ENCODE data around the gene PELI2. TPM values are rescaled to one million over a fixed set of nuclear protein-coding genes. Genes with fewer than 3 reads are reported as not detected.

PELI2 gene
- total RNA-seq, 1 experiment from 2014 or later, result 23.5 TPM

DNA sequence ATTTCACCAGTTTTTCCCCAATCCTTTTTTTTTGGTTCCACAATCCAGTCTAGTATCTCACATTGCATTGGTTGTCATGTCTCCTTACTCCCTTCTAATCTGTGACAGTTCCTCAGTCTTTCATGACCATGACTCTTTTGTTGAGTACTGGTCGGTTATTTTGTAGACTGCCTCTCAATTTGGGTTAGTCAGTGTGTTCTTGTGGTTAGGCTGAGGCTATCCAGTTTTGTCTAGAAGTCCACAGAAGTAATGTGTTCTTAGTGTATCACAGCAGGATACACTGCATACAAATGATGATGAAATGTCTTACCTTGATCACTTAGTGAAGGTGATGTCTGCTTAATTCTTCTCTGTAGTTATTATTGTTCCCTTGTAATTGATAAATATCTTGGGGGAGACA is 24.8 kb downstream of the PELI2 start:
- no peak for TF ChIP-seq CBFB (CRISPR knock-in tag; IDR thresholded peaks at IDR 0.05; ENCODE audit: low read depth)
- TF ChIP-seq, protein P1, sequence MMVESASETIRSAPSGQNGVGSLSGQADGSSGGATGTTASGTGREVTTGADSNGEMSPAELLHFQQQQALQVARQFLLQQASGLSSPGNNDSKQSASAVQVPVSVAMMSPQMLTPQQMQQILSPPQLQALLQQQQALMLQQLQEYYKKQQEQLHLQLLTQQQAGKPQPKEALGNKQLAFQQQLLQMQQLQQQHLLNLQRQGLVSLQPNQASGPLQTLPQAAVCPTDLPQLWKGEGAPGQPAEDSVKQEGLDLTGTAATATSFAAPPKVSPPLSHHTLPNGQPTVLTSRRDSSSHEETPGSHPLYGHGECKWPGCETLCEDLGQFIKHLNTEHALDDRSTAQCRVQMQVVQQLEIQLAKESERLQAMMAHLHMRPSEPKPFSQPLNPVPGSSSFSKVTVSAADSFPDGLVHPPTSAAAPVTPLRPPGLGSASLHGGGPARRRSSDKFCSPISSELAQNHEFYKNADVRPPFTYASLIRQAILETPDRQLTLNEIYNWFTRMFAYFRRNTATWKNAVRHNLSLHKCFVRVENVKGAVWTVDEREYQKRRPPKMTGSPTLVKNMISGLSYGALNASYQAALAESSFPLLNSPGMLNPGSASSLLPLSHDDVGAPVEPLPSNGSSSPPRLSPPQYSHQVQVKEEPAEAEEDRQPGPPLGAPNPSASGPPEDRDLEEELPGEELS (CRISPR knock-in tag; IDR thresholded peaks at IDR 0.05), result no peak
- no peak for TF ChIP-seq CDX4 (CRISPR knock-in tag; IDR thresholded peaks at IDR 0.05; ENCODE audit: borderline replicate concordance)
- no peak for TF ChIP-seq HMGXB4 (CRISPR knock-in tag; IDR thresholded peaks at IDR 0.05)
- TF ChIP-seq USF1 (CRISPR knock-in tag; IDR thresholded peaks at IDR 0.05), result no peak
- TF ChIP-seq SP1 (CRISPR knock-in tag; conservative IDR thresholded peaks at IDR 0.05), result no peak
- TF ChIP-seq ERG (CRISPR knock-in tag; IDR thresholded peaks at IDR 0.05), result no peak
- Mint-ChIP-seq H3K4me3 (no peak overlapping the region), H3K27me3 (ENCODE audit: low read depth) (no peaks in the 10 kb centered on the region), H3K27ac (no peak overlapping the region), H3K4me1 (peaks cover 56% of the 10 kb centered on the region), H3K36me3 (no peaks in the 10 kb centered on the region), H3K9me3 (peaks cover 3% of the 10 kb centered on the region; the same call in 1 of the 2 replicates)
- CTCF ChIA-PET, result no interaction called here
- DNase-seq (ENCODE audit: low spot score) (no peak), ATAC-seq (no peak)
- POLR2A ChIA-PET, result no interaction called here

- DNase-seq (ENCODE audit: low spot score), result no peak
- Mint-ChIP-seq H3K4me3 (no peak overlapping the region), H3K9me3 (peaks cover 3% of the 10 kb centered on the region; the same call in 1 of the 2 replicates), H3K27ac (no peak overlapping the region), H3K36me3 (no peaks in the 10 kb centered on the region), H3K4me1 (peaks cover 56% of the 10 kb centered on the region), H3K27me3 (ENCODE audit: low read depth) (no peaks in the 10 kb centered on the region)
- ChIA-PET POLR2A (no interaction called here), CTCF (no interaction called here)
- no peak for ATAC-seq
- TF ChIP-seq USF1 (CRISPR knock-in tag; IDR thresholded peaks at IDR 0.05), result no peak
- TF ChIP-seq ZNF263 (CRISPR knock-in tag; IDR thresholded peaks at IDR 0.05; ENCODE audit: low read depth), result no peak
- TF ChIP-seq ZNF512 (CRISPR knock-in tag; IDR thresholded peaks at IDR 0.05; ENCODE audit: borderline replicate concordance), result no peak
- TF ChIP-seq ZNF416 (CRISPR knock-in tag; IDR thresholded peaks at IDR 0.05), result no peak
- no peak for TF ChIP-seq AFF4 (CRISPR knock-in tag; IDR thresholded peaks at IDR 0.05; ENCODE audit: borderline replicate concordance)
- TF ChIP-seq, protein P2, sequence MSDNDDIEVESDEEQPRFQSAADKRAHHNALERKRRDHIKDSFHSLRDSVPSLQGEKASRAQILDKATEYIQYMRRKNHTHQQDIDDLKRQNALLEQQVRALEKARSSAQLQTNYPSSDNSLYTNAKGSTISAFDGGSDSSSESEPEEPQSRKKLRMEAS (CRISPR knock-in tag; IDR thresholded peaks at IDR 0.05), result no peak
- no peak for TF ChIP-seq ERG (CRISPR knock-in tag; IDR thresholded peaks at IDR 0.05)
- TF ChIP-seq GTF2I (CRISPR knock-in tag; conservative IDR thresholded peaks at IDR 0.05), result no peak
- TF ChIP-seq, protein P3, sequence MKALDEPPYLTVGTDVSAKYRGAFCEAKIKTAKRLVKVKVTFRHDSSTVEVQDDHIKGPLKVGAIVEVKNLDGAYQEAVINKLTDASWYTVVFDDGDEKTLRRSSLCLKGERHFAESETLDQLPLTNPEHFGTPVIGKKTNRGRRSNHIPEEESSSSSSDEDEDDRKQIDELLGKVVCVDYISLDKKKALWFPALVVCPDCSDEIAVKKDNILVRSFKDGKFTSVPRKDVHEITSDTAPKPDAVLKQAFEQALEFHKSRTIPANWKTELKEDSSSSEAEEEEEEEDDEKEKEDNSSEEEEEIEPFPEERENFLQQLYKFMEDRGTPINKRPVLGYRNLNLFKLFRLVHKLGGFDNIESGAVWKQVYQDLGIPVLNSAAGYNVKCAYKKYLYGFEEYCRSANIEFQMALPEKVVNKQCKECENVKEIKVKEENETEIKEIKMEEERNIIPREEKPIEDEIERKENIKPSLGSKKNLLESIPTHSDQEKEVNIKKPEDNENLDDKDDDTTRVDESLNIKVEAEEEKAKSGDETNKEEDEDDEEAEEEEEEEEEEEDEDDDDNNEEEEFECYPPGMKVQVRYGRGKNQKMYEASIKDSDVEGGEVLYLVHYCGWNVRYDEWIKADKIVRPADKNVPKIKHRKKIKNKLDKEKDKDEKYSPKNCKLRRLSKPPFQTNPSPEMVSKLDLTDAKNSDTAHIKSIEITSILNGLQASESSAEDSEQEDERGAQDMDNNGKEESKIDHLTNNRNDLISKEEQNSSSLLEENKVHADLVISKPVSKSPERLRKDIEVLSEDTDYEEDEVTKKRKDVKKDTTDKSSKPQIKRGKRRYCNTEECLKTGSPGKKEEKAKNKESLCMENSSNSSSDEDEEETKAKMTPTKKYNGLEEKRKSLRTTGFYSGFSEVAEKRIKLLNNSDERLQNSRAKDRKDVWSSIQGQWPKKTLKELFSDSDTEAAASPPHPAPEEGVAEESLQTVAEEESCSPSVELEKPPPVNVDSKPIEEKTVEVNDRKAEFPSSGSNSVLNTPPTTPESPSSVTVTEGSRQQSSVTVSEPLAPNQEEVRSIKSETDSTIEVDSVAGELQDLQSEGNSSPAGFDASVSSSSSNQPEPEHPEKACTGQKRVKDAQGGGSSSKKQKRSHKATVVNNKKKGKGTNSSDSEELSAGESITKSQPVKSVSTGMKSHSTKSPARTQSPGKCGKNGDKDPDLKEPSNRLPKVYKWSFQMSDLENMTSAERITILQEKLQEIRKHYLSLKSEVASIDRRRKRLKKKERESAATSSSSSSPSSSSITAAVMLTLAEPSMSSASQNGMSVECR (CRISPR knock-in tag; IDR thresholded peaks at IDR 0.05; ENCODE audit: borderline replicate concordance), result no peak
Measured at GRCh38 chr14:56144176-56144575, 26.0 kb downstream of the PELI2 start.

All from WTC11 (cell line).